HepG2 (cell line): ENCODE results near the gene GOLGA3. TPM values are rescaled to one million over a fixed set of nuclear protein-coding genes. Genes with fewer than 3 reads are reported as not detected.

Source experiments
- ARID2 ChIP-seq: sonication (generic); formaldehyde crosslinking; IDR thresholded peaks from 2 replicates; pipeline ENCODE4 v1.8.1; 2022; ENCODE audit warnings: mild to moderate bottlenecking, missing genetic modification reagents, borderline replicate concordance
- CEBPB ChIP-seq: IDR thresholded peaks from 2 replicates; pipeline ENCODE4 v1.6.1; 2011; ENCODE audit warnings: low read depth, low read length, improper control_type of control experiment, borderline replicate concordance
- ETV5 ChIP-seq: IDR thresholded peaks from 2 replicates; pipeline ENCODE4 v1.6.1; 2018; ENCODE audit warnings: missing biosample characterization, missing genetic modification reagents, inconsistent platforms, borderline replicate concordance
- GATA4 ChIP-seq: sonication (generic); IDR thresholded peaks from 2 replicates; pipeline ENCODE4 v1.6.1; 2016; ENCODE audit warnings: antibody characterized with exemption, low read depth, borderline replicate concordance
- HOXA7 ChIP-seq: sonication (generic); formaldehyde crosslinking; IDR thresholded peaks from 2 replicates; pipeline ENCODE4 v1.8.1; 2022; ENCODE audit warnings: mild to moderate bottlenecking, missing genetic modification reagents, moderate library complexity
- NFE2L2 ChIP-seq: fragments of 150-350 bp; IDR thresholded peaks from 2 replicates; pipeline ENCODE4 v1.6.1; 2014; ENCODE audit warnings: low read length
- POLR2G ChIP-seq: fragments of 200-400 bp; formaldehyde crosslinking; IDR thresholded peaks from 2 replicates; pipeline ENCODE4 v1.6.1; 2018; ENCODE audit warnings: mild to moderate bottlenecking, low read depth, low read length, moderate library complexity
- TRIM24 ChIP-seq: sonication (generic); formaldehyde crosslinking; IDR thresholded peaks from 2 replicates; pipeline ENCODE4 v1.8.0; 2022; ENCODE audit warnings: mild to moderate bottlenecking, missing genetic modification reagents
- U2AF2 ChIP-seq: fragments of 200-400 bp; formaldehyde crosslinking; IDR thresholded peaks from 2 replicates; pipeline ENCODE4 v1.6.1; 2017; ENCODE audit warnings: low read depth, mild to moderate bottlenecking, low read length
- ZNF180 ChIP-seq: sonication (generic); formaldehyde crosslinking; IDR thresholded peaks from 2 replicates; pipeline ENCODE4 v1.4.0; 2020; ENCODE audit warnings: low read depth, missing genetic modification reagents, borderline replicate concordance
- ZNF230 ChIP-seq: sonication (generic); formaldehyde crosslinking; IDR thresholded peaks from 2 replicates; pipeline ENCODE4 v1.4.0; 2020; ENCODE audit warnings: mild to moderate bottlenecking, missing genetic modification reagents
- ZNF383 ChIP-seq: sonication (generic); formaldehyde crosslinking; IDR thresholded peaks from 2 replicates; pipeline ENCODE4 v1.4.0; 2020; ENCODE audit warnings: missing genetic modification reagents, mild to moderate bottlenecking, borderline replicate concordance
- polyA plus RNA-seq, 8 experiments: library from polyadenylated mRNA; depleted of rRNA in 3 of 8; stranded (reverse) in 7 of 8; unstranded in 1 of 8; fragments of >200 nt; fragmentation: Illumina TruSeq in 4 of 8; extraction: Trizol in 4 of 8; gene quantifications; 2 replicates each; pipeline versions ENCODE4 v1.2.1 to v1.2.3, GENCODE V29; 2011 to 2016; ENCODE audit warnings: low read depth in 4 of 8, missing spikeins in 1 of 8, mixed read lengths in 1 of 8; ENCODE audit not compliant: insufficient read depth in 1 of 8
- total RNA-seq, 5 experiments: library from RNA; depleted of rRNA; stranded (reverse); fragments of >200 nt; fragmentation: Illumina TruSeq; extraction: Trizol; gene quantifications; 2 replicates each; pipeline ENCODE4 v1.2.3, GENCODE V29; 2016; ENCODE audit warnings: low read depth in 1 of 5
- TF ChIP-seq, protein P1 (sequence below): sonication (generic); formaldehyde crosslinking; IDR thresholded peaks from 2 replicates; pipeline ENCODE4 v1.4.0; 2020; ENCODE audit warnings: missing genetic modification reagents, borderline replicate concordance
- TF ChIP-seq, protein P2 (sequence below): sonication (generic); formaldehyde crosslinking; conservative IDR thresholded peaks from 2 replicates; pipeline ENCODE4 v1.4.0; 2020; ENCODE audit warnings: mild to moderate bottlenecking, missing genetic modification reagents, moderate library complexity
- TF ChIP-seq, protein P3 (sequence below), 2 experiments: sonication (generic) in 1 of 2; formaldehyde crosslinking in 1 of 2; IDR thresholded peaks; 2 replicates each; pipeline versions ENCODE4 v1.4.0 to v1.6.1; 2016 to 2020; ENCODE audit warnings: borderline replicate concordance in 1 of 2, low read depth in 1 of 2, mild to moderate bottlenecking in 1 of 2, missing genetic modification reagents in 1 of 2

The GOLGA3 gene
- total and polyA plus RNA-seq, 2 of the 13 experiments (the other 11 are each of a cell fraction or from before 2014, with no cell fraction given): 22.0 to 43.0 TPM

DNA sequence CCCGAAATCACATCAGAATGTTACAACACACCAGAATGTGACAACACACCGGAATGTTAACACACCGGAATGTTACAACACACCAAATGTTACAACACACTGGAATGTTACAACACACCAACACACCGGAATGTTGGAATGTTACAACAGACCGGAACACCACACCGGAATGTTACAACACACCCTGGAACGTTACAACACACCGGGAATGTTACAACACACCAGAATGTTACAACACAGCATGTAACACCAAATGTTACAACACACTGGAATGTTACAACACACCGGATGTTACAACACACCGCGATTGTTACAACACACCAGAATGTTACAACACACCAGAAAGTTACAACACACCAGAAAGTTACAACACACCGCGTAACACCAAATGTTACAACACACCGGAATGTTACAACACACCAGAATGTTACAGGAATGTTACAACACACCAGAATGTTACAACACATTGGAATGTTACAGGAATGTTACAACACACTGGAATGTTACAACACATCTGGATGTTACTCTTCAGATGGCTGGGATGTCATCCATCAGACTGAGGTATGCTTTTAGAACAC, 37.7 kb upstream of the GOLGA3 start (continued):
- TF ChIP-seq GATA4 (no peak), TRIM24 (CRISPR knock-in tag) (peak; percentile 100), NFE2L2 (no peak), ZNF180 (no peak), ARID2 (no peak), POLR2G (no peak), HOXA7 (CRISPR knock-in tag) (no peak), ZNF230 (CRISPR knock-in tag) (no peak), ETV5 (CRISPR knock-in tag) (peak; percentile 26; the same call in 1 of the 2 replicates), ZNF383 (CRISPR knock-in tag) (no peak), CEBPB (peak; percentile 94), U2AF2 (no peak)
- TF ChIP-seq, protein P1, sequence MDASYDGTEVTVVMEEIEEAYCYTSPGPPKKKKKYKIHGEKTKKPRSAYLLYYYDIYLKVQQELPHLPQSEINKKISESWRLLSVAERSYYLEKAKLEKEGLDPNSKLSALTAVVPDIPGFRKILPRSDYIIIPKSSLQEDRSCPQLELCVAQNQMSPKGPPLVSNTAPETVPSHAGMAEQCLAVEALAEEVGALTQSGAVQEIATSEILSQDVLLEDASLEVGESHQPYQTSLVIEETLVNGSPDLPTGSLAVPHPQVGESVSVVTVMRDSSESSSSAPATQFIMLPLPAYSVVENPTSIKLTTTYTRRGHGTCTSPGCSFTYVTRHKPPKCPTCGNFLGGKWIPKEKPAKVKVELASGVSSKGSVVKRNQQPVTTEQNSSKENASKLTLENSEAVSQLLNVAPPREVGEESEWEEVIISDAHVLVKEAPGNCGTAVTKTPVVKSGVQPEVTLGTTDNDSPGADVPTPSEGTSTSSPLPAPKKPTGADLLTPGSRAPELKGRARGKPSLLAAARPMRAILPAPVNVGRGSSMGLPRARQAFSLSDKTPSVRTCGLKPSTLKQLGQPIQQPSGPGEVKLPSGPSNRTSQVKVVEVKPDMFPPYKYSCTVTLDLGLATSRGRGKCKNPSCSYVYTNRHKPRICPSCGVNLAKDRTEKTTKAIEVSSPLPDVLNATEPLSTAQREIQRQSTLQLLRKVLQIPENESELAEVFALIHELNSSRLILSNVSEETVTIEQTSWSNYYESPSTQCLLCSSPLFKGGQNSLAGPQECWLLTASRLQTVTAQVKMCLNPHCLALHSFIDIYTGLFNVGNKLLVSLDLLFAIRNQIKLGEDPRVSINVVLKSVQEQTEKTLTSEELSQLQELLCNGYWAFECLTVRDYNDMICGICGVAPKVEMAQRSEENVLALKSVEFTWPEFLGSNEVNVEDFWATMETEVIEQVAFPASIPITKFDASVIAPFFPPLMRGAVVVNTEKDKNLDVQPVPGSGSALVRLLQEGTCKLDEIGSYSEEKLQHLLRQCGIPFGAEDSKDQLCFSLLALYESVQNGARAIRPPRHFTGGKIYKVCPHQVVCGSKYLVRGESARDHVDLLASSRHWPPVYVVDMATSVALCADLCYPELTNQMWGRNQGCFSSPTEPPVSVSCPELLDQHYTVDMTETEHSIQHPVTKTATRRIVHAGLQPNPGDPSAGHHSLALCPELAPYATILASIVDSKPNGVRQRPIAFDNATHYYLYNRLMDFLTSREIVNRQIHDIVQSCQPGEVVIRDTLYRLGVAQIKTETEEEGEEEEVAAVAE: no peak
- TF ChIP-seq, protein P2, sequence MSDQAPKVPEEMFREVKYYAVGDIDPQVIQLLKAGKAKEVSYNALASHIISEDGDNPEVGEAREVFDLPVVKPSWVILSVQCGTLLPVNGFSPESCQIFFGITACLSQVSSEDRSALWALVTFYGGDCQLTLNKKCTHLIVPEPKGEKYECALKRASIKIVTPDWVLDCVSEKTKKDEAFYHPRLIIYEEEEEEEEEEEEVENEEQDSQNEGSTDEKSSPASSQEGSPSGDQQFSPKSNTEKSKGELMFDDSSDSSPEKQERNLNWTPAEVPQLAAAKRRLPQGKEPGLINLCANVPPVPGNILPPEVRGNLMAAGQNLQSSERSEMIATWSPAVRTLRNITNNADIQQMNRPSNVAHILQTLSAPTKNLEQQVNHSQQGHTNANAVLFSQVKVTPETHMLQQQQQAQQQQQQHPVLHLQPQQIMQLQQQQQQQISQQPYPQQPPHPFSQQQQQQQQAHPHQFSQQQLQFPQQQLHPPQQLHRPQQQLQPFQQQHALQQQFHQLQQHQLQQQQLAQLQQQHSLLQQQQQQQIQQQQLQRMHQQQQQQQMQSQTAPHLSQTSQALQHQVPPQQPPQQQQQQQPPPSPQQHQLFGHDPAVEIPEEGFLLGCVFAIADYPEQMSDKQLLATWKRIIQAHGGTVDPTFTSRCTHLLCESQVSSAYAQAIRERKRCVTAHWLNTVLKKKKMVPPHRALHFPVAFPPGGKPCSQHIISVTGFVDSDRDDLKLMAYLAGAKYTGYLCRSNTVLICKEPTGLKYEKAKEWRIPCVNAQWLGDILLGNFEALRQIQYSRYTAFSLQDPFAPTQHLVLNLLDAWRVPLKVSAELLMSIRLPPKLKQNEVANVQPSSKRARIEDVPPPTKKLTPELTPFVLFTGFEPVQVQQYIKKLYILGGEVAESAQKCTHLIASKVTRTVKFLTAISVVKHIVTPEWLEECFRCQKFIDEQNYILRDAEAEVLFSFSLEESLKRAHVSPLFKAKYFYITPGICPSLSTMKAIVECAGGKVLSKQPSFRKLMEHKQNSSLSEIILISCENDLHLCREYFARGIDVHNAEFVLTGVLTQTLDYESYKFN: no peak
- TF ChIP-seq, protein P3, sequence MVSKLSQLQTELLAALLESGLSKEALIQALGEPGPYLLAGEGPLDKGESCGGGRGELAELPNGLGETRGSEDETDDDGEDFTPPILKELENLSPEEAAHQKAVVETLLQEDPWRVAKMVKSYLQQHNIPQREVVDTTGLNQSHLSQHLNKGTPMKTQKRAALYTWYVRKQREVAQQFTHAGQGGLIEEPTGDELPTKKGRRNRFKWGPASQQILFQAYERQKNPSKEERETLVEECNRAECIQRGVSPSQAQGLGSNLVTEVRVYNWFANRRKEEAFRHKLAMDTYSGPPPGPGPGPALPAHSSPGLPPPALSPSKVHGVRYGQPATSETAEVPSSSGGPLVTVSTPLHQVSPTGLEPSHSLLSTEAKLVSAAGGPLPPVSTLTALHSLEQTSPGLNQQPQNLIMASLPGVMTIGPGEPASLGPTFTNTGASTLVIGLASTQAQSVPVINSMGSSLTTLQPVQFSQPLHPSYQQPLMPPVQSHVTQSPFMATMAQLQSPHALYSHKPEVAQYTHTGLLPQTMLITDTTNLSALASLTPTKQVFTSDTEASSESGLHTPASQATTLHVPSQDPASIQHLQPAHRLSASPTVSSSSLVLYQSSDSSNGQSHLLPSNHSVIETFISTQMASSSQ (IDR thresholded peaks at IDR 0.05; ENCODE audit: low read depth): no peak
- TF ChIP-seq, protein P3 (CRISPR knock-in tag; IDR thresholded peaks at IDR 0.05; ENCODE audit: borderline replicate concordance): 0 out of 2 replicates have a peak, but pooled peaks have one; percentile 29
